ENCODE measurements around the gene WDHD1.
"Not testable (repeated sequence)": the region's sequence is repeated elsewhere in the genome, so short reads cannot be mapped to it uniquely, and the experiment has no call there.

WDHD1 gene

DNA sequence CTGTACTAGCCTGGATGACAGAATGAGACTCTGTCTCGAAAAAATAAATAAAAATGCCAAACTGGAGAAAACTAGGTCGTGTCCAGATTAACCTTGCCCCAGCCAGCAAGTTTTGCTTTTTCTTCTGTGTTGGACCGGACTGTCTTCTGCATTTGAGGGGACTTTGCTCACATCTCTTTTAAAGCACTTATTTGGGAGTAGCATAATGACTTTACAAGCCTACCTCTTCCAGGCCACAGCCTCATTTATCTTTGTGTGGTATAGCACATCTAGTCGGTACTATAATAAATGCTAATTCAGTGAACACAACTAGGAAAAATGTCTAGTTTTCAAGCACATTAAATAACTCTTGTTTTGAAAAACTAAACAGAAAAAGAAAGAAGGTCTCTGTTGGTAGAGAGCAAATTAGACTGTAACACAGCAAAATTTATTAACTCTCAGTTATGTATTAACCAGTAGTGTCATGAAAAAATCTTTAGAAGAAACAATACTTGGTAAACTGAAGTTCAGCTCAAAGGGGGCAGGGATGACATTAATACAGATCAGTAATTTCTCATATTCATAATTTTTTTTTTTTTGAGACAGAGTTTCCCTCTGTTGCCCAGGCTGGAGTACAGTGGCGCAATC, 52.0 kb downstream of the WDHD1 start:
- H3K4me3 ChIP-seq (ENCODE audit: low read length), result no peak overlapping the region
- TF ChIP-seq, protein P1, sequence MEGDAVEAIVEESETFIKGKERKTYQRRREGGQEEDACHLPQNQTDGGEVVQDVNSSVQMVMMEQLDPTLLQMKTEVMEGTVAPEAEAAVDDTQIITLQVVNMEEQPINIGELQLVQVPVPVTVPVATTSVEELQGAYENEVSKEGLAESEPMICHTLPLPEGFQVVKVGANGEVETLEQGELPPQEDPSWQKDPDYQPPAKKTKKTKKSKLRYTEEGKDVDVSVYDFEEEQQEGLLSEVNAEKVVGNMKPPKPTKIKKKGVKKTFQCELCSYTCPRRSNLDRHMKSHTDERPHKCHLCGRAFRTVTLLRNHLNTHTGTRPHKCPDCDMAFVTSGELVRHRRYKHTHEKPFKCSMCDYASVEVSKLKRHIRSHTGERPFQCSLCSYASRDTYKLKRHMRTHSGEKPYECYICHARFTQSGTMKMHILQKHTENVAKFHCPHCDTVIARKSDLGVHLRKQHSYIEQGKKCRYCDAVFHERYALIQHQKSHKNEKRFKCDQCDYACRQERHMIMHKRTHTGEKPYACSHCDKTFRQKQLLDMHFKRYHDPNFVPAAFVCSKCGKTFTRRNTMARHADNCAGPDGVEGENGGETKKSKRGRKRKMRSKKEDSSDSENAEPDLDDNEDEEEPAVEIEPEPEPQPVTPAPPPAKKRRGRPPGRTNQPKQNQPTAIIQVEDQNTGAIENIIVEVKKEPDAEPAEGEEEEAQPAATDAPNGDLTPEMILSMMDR (IDR thresholded peaks at IDR 0.05; ENCODE audit: insufficient read depth, low read depth, low read length, missing control alignments), result no peak
- DNase-seq (ENCODE audit: low read depth), result no peak

DNA sequence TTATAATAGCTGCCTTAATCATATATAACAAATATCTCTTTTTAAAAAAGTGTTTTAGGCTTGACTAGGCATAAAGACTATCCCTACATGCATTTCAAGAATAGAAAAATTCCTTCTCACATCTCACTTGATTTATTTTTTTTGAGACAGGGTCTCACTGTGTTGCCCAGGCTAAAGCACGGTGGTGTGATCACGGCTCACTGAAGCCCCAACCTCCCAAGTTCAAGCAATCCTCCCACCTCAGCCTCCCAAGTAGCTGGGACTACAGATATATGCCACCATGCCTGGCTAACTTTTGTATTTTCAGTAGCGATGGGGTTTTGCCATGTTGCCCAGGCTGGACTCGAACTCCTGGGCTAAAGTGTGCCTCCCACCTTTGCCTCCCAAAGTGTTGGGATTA, 59.4 kb downstream of the WDHD1 start:
- H3K4me3 ChIP-seq (ENCODE audit: low read length), result no peak overlapping the region
- DNase-seq (ENCODE audit: low read depth), result no peak
- TF ChIP-seq, protein P1 (IDR thresholded peaks at IDR 0.05; ENCODE audit: insufficient read depth, low read depth, low read length, missing control alignments), result no peak

DNA sequence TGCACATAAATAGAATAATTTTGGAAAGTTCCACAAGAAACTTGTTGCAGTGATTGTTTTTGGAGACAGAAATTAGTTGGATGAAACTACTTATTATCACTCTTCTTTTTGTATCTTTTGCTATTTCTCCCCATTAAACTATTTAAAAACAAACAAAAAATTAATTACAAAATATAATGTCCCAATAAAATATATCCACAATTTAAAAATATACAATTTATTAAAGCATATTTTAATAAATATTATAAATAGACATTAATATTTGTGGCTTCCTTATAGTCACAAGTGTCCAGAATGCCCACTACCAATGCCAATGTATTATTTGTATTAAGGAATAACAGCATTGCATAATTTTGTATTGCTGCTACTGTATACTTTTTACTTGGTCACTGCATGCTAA, 71.8 kb downstream of the WDHD1 start:
- TF ChIP-seq, protein P1 (IDR thresholded peaks at IDR 0.05; ENCODE audit: insufficient read depth, low read depth, low read length, missing control alignments), result no peak
- no peak for DNase-seq (ENCODE audit: low read depth)

DNA sequence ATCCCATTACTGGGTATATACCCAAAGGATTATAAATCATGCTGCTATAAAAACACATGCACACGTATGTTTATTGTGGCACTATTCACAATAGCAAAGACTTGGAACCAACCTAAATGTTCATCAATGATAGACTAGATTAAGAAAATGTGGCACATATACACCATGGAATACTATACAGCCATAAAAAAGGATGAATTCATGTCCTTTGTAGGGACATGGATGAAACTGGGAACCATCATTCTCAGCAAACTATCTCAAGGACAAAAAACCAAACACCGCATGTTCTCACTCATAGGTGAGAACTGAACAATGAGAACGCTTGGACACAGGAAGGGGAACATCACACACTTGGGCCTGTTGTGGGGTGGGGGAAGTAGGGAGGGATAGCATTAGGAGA, 73.3 kb downstream of the WDHD1 start:
- not testable (repeated sequence) for H3K4me3 ChIP-seq (ENCODE audit: low read length); DNase-seq (ENCODE audit: low read depth)

More for the DNA sequence above, 71.8 kb downstream of the WDHD1 start:
- no peak overlapping the region for H3K4me3 ChIP-seq (ENCODE audit: low read length)

DNA sequence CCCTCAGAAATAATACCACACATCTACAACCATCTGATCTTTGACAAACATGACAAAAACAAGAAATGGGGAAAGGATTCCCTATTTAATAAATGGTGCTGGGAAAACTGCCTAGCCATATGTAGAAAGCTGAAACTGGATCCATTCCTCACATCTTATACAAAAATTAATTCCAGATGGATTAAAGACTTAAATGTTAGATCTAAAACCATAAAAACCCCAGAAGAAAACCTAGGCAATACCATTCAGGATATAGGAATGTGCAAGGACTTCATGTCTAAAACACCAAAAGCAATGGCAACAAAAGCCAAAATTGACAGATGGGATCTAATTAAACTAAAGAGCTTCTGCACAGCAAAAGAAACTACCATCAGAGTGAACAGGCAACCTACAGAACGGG, 74.1 kb downstream of the WDHD1 start:
- not testable (repeated sequence) for DNase-seq (ENCODE audit: low read depth); H3K4me3 ChIP-seq (ENCODE audit: low read length)

DNA sequence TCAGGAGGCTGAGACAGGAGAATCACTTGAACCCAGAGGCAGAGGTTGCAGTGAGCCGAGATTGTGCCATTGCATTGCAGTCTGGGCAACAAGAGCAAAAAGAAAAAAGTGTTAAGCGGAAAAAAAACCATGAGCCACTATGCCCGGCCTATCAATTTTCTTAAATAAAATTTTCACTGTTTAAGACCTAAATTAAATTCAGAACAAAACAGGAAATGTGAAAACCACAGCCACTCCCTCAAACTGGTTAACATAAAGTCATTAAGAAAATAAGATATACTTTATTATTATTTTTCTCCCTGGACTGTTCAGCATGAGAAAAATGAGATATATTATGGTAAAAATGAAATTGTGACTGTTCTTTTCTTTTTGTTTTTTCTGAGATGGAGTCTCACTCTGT, 79.7 kb downstream of the WDHD1 start:
- no peak for DNase-seq (ENCODE audit: low read depth)
- no peak overlapping the region for H3K4me3 ChIP-seq (ENCODE audit: low read length)
- TF ChIP-seq, protein P1 (IDR thresholded peaks at IDR 0.05; ENCODE audit: insufficient read depth, low read depth, low read length, missing control alignments), result no peak

DNA sequence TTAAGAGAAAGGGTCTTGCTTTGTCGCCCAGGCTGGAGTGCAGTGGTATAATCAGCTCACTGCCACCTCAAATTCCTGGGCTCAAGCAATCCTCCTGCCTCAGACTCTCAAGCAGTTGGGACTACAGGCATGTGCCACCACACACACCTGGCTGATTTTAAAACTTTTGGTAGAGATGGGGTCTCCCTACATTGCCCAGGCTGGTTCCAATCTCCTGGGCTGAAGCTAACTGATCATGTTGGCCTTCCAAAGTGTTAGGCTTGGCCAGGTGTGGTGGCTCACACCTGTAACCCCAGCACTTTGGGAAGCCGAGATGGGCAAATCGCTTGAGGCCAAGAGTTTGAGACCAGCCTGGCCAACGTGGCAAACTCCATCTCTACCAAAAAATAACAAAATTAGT, 80.4 kb downstream of the WDHD1 start:
- DNase-seq (ENCODE audit: low read depth), result no peak
- TF ChIP-seq, protein P1 (IDR thresholded peaks at IDR 0.05; ENCODE audit: insufficient read depth, low read depth, low read length, missing control alignments), result no peak
- no peak overlapping the region for H3K4me3 ChIP-seq (ENCODE audit: low read length)

DNA sequence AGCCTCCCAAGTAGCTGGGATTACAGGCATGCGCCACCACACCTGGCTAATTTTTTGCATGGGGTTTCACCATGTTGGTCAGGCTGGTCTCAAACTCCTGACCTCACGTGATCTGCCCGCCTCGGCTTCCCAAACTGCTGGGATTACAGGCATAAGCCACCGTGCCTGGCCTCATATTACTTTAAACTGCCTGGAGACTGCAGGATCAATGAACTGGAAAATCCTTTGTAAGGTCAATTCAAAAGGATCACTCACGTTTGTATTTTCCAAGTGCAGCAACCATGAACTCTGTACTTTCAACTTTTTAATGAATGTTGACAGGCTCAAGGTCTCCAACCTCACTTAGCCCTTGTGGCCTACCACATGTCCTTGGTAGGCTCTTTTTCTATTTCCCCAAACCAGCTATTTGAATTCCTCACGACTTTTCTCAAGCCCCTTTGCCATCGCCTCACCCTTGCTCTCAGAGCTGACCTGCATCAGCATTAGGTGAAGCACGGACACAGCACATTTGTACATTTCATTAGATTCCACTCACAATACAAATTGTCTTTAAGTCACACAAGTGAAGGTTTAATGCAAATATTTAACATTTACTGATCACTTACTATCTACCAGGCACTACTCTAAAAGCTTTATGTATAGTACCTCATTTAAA, 82.0 kb downstream of the WDHD1 start:
- DNase-seq (ENCODE audit: low read depth), result no peak
- no peak overlapping the region for H3K4me3 ChIP-seq (ENCODE audit: low read length)
- TF ChIP-seq, protein P1 (IDR thresholded peaks at IDR 0.05; ENCODE audit: insufficient read depth, low read depth, low read length, missing control alignments), result no peak

Data from epithelial cell of esophagus (primary cell).